NCI-H69 (cell line): ENCODE results near the gene PARP1.

Experiments
- DNase-seq: peaks from one replicate; lab custom pipeline; 2025; lab: John Stamatoyannopoulos, UW

The PARP1 gene

DNA sequence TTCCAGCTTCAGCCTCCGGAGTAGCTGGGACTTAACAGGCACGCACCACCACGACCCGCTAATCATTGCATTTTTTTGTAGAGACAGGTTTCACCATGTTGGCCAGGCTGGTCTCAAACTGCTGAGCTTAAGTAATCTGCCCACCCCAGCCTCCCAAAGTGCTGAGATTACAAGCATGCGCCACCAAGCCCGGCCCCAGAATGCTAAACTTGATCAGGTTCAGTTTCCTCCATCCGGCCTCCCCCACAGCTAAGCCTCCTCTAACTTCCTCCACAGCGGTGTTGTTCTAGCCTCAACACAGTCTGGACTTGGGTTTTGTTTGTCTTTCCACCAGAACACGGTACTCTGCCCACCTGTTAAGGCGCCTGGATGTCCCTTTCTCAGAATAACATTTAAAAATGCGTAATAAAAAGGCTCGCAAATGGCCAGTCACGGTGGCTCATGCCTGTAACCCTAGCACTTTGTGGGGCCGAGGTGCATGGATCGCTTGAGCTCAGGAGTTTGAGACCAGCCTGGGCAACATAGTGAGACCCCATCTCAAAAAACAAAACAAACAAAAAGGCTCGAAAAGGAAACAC is 2.4 kb downstream of the PARP1 start:
- no peak for DNase-seq

GRCh38 chr1:226404904-226405222 is 3.0 kb downstream of the PARP1 start:
- DNase-seq = peak; percentile 27

DNA sequence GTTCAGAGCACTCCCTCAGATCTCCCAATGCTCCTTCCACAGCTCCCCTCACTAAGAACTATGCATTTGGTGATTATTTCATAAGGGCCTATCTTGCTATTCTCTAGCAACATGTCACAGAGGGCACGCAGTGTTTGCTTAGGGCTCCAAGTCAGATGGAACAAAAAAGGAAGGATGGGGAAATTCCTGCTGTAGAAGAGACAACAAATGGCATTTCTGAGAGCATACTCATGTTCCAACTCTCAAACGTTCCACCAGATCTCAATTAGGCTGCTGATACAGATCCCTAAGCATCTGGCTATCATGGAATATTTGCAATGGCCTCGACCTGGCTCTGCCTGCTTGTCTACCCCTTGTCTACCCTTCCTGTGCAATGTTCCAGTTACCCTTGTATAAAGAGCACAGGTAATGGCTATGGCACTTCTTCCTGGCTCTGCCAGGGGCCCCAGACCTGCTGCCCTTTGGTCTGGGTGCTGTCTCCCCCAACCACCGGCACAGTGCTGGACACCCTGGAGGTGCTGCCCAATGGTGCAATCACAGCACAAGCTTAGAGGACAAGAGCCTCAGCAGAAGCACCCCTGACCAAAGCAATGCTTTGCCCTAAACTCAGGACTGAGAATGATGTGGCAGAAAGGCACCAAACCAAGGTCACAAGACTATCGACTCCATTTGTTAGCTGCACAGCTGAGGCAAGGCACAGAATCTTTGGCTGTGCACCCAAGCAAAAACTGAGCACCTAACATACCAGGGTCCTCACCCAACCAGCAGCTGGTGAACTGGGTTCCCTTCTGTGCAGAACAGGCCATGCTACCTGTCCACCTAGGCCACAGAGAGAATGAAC is 3.6 kb downstream of the PARP1 start:
- DNase-seq = peak; percentile 71

- peak; percentile 52 for DNase-seq
Measured at GRCh38 chr1:226403201-226404034, 4.5 kb downstream of the PARP1 start.

DNA sequence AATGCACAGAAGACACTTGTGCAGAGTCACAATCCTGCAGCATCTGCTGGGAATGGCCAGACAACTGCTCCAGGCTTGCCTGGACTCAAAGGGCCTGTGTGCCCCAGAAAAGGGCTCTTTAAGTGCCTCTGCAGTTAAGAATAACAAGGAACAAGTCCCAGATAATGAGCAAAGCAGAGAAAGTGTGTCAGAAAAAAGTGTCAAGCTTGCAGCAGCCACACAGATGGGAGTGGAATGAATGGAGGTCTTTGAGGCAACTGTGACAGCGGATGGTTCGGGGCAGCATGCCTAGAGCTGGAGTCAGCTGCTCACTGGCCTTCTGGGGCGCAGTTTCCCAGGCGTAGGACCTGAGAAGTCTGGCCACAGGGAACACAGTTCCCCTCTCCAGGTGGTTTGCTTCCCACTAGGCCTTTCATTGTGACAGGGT is 5.1 kb downstream of the PARP1 start:
- no peak for DNase-seq

- no peak for DNase-seq
Measured at GRCh38 chr1:226401355-226402303, 6.3 kb downstream of the PARP1 start.

DNA sequence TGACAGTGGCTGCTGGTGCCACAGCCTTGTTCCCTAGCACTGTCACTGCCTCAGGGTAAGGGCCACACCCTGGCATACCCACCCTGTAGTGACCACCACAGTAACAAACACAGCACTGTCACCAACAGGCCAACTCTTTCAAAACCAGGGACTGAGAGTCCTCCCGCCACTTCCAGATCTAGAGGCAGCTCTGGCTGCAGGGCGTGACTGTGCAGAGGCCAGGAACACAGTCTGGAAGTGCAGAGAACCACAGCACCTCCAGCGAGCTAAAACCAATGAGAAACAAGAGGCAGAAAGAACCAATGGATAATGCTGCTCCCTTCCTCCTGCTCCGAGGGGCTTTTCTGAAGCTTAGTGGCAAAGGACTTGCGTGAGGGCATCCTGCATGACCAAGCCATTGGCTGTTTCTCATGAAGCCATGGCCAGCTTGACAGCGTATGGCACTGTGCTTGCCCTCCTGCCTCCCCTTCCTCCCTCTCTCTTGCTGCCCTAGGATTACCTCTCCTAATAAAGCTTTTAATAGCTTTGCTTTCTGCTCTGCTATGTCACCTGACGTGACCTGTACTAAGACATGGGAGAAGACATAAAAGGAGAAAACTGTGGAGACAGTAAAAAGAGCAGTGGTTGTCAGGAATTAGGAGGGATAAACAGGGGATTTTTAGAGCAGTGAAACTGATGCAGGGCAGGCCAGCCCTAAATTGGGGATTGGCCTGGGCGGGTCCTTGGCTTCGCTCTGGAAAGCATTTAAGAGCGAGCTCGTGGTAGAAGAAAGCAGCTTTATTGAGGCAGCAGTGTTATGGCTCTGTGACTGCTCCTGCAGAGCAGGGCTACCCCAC is 7.2 kb downstream of the PARP1 start:
- no peak for DNase-seq

DNA sequence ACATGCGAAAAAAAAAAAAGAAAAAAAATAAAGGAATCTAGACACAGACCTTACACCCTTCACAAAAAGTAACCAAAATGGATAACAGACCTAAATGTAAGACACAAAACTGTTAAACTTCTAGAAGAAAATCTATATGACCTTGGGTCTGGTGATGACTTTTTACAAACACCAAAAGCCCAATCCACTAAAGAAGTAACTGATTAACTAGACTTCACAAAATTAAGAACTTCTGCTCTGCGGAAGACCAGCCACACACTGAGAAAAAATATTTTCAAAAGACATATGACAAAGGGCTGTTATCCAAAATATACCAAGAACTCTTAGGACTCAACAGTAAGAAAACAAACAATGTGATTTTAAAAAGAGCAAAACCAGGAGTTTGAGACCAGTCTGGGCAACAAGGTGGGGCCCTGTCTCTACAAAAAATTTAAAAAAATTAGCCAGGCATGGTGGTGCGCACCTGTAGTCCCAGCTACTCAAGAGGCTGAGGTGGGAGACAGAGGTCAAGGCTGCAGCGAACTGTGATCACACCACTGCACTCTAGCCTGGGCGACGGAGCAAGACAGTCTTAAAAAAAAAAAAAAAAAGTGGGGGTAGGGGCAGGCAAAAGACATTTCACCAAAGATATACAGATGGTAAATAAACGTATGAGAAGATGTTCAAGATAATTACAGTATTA is 9.8 kb downstream of the PARP1 start:
- DNase-seq = no peak

DNA sequence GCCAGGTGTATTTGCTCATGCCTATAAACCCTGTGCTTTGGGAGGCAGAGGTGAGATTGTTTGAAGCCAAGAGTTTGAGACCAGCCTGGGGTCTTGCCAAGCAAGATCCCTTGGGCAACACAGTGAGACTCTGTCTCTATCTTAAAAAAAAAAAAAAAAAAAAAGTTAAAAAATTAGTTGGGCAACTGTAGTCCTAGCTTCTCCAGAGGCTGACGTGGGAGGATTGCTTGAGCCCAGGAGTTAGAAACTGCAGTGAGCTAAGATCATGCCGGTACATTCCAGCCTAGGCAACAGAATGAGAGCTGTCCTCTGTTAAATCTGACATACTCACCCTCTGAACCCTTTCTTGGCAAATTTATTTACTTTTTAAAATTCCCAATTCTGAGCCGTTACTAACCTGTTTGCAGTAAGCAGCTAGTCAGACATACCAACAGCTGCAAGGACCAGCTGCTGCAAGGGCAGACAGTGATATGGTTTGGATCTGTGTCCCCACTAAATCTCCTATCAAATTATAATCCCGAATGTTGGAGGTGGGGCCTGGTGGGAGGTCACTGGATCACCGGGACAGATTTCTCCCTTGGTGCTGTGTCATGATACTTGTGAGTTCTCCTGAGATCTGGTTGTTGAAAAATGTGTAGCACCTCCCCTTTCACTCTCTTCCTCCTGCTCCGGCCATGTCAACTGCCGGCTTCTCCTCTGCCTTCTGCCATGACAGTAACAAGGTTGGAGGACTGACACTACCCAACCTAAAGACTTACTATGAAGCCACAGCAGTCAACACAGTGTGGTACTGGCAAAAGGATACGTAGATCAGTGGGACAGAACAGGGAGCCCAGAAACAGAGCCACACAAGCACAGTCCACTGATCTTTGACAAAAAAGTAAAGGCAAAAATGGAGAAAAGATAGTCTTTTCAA is 10.6 kb downstream of the PARP1 start:
- DNase-seq = no peak

GRCh38 chr1:226395753-226396152 is 12.1 kb downstream of the PARP1 start:
- DNase-seq = no peak

GRCh38 chr1:226394462-226394861 is 13.4 kb downstream of the PARP1 start:
- DNase-seq = no peak

- DNase-seq = no peak
Measured at GRCh38 chr1:226390681-226391080, 17.2 kb downstream of the PARP1 start.

DNA sequence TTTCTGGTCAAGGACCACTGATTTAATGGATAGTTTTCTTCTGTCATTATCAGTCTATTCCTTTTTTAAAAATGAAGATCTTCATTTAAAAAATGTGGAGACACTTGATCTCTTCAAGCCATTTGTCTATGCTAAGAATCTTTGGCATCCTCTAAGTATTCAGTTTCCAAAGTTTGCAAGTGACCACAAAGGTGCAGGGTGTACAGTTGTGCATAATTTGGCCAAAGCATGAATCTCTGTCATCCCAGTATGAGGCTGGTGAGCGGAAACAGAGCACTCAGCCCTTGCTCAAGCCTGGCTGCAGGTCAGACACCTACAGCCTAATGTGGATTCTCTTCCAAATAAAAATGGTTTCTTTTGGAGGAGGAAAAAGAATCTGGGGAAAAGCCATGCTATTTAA is 19.8 kb downstream of the PARP1 start:
- no peak for DNase-seq

- DNase-seq = no peak
Measured at GRCh38 chr1:226384717-226385116, 23.2 kb downstream of the PARP1 start.

DNA sequence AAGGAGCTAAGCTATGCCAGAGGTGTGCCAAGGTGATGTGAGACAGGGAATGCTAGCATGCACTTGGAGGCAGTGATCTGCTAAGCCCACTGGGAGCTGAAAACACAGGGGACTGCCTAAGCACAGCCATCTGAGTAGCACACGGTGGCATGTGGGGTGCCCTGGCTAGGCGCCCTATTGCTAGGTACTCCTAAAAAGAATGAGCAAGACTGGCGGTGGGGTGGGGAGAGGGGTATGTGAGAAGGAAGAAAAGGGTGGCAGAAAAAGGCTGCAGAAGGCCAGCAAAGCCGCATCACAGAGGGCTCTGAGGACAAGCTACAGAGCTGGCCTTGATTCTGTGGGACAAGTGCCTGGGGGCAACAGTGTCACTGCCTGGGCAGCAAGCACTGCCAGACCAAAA is 23.9 kb downstream of the PARP1 start:
- DNase-seq = no peak

DNA sequence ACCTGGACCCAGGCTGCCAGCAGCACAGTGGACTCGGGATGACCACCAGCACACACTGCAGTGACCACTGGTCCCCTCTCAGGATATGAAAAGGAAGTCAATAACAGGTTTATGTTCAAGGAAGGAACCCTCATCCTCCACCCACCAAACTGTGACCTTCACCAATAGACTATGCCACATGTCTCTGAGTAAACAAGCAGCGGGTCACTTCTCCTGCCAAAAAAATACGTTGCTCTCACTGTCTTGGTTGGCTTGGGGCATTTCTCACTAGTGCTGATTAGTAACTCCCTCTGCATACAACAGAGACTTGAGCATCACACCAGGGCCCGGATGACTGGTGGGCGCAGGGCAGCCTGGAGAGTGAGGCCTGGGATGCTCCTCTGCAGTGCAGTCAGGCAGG is 25.9 kb downstream of the PARP1 start:
- DNase-seq = no peak

- no peak for DNase-seq
Measured at GRCh38 chr1:226381226-226381998, 26.5 kb downstream of the PARP1 start.

DNA sequence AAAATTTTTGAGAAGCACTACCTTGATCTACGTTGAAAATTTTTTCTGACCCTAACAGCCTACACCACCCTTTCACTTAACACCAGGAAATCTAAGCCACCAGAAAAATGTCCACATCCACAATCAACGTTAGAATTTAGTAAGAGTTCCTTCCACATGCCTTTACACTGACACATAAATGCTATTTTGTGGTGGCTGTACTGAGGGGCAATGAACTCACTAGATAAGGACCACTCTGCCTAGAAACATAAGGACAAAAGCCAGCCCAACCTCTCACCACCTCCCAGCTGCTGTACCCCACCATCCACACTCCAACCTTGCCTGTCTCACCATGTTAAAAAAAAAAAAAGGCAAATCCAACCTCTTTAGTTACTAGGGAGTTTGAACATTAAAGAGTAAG is 29.8 kb downstream of the PARP1 start:
- no peak for DNase-seq
